ENCODE results near the gene RPL29.

DNA sequence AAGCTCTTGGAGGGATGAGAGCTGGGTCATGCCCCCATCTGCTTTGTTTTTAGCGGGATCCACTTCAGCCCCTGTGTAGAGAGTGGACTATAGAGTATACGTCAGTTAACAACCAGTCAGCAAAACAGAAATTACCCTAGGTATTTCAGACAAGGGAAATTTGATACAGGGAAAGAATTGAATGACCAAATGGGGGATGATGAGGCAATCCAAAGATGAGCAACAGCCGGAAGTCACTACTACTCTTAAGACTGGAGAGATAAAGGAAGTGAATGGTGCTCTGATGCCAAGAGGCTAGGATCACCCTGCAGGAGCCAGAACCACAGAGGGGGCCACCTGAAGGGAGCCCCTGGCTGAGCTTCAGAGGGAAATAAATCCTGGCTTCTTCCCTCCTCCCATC lies 42.2 kb downstream of the RPL29 start:
- TF ChIP-seq CTCF (IDR thresholded peaks at IDR 0.05) (no peak), EP300 (IDR thresholded peaks at IDR 0.05) (no peak), POLR2AphosphoS5 (IDR thresholded peaks at IDR 0.05) (no peak), POLR2A (IDR thresholded peaks at IDR 0.05) (no peak)

Data from upper lobe of left lung (tissue), 4 donors.